Natural killer cell (primary cell): ENCODE results near the gene JADE1. TPM values are rescaled to one million over a fixed set of nuclear protein-coding genes. Genes with fewer than 3 reads are reported as not detected.

Experiments used
- ATAC-seq, 3 donors: fragments of 150-1000 bp in 2 of 3; fragments of 200-7000 bp in 1 of 3; cut with Tn5 transposase; 1 replicate in 1 of 3; 2 replicates in 2 of 3; pipeline ENCODE4 v1.10.0; 2021; ENCODE audit warnings: mild to moderate bottlenecking in 2 of 3, moderate library complexity in 2 of 3
- DNase-seq, 2 donors: peaks; one replicate each; pipeline versions ENCODE4 v3.0.0 to v3.0.0-alpha.2; 2013 to 2021; ENCODE audit warnings: mixed read lengths in 1 of 2
- H3K27ac ChIP-seq: one replicate; pipeline ENCODE4 v1.5.1; 2013; ENCODE audit warnings: mild to moderate bottlenecking, low read length
- H3K27me3 ChIP-seq: one replicate; pipeline ENCODE4 v1.6.1; 2013; ENCODE audit warnings: low read length; ENCODE audit not compliant: control insufficient read depth, insufficient read depth
- H3K36me3 ChIP-seq: one replicate; pipeline ENCODE4 v1.6.1; 2013; ENCODE audit warnings: low read length; ENCODE audit not compliant: control insufficient read depth, insufficient read depth
- H3K4me1 ChIP-seq: one replicate; pipeline ENCODE4 v1.6.1; 2013; ENCODE audit warnings: low read length; ENCODE audit not compliant: control insufficient read depth, insufficient read depth
- H3K4me3 ChIP-seq: one replicate; pipeline ENCODE4 v1.5.1; 2013; ENCODE audit warnings: low read length
- H3K9me3 ChIP-seq: one replicate; pipeline ENCODE4 v1.6.1; 2013; ENCODE audit warnings: low read length; ENCODE audit not compliant: control insufficient read depth, insufficient read depth
- H3K27ac Mint-ChIP-seq, 2 donors: one replicate each; pipeline ENCODE4 v1.8.0; 2022; ENCODE audit warnings: mild to moderate bottlenecking in 2 of 2, mixed read lengths in 2 of 2, moderate library complexity in 1 of 2
- H3K27me3 Mint-ChIP-seq, 2 donors: one replicate each; pipeline ENCODE4 v1.8.0; 2022; ENCODE audit warnings: low read depth in 2 of 2, mixed read lengths in 2 of 2
- H3K36me3 Mint-ChIP-seq: one replicate; pipeline ENCODE4 v1.8.0; 2022; ENCODE audit warnings: mixed read lengths
- H3K4me1 Mint-ChIP-seq, 2 donors: one replicate each; pipeline ENCODE4 v1.8.0; 2022; ENCODE audit warnings: mixed read lengths in 2 of 2
- H3K4me3 Mint-ChIP-seq: one replicate; pipeline ENCODE4 v1.8.0; 2022; ENCODE audit warnings: mild to moderate bottlenecking, moderate library complexity, mixed read lengths
- H3K9me3 Mint-ChIP-seq, 2 donors: one replicate each; pipeline ENCODE4 v1.8.0; 2022; ENCODE audit warnings: mixed read lengths in 2 of 2
- CTCF ChIP-seq: fragments of 200-600 bp; IDR thresholded peaks from one replicate; pipeline ENCODE4 v1.8.0; 2022; ENCODE audit warnings: antibody characterized with exemption
- WGBS: methylation state at CpG from one replicate; pipeline ENCODE4 v1.1.7; 2013; ENCODE audit warnings: missing lambda C conversion rate; ENCODE audit not compliant: insufficient coverage; 5-methylcytosine and 5-hydroxymethylcytosine counted together
- intact Hi-C: fragments of 100-400 bp; cut with micrococcal nuclease; formaldehyde crosslinking; loops from one replicate; pipeline ENCODE4 v1.14.2; 2022
- total RNA-seq, 4 donors: library from RNA; stranded (reverse); fragments of 120-200 nt in 1 of 4; gene quantifications; one replicate each; pipeline versions ENCODE4 v1.2.3 to v1.2.4, GENCODE V29; 2013 to 2022

Gene JADE1
- total RNA-seq, 3 donors from 2014 or later (not counting 1 experiment from before 2014, with no cell fraction given) = 48.9 to 55.8 (median 52.7) TPM

GRCh38 chr4:128782875-128783614, 26.5 kb upstream of the JADE1 start:
- ATAC-seq = no peak
- H3K27me3 ChIP-seq = no peaks in the 10 kb centered on the region
- peaks cover 4 to 6% of the 10 kb centered on the region in 2 donors for H3K27me3 Mint-ChIP-seq
- no peaks in the 10 kb centered on the region for H3K36me3 Mint-ChIP-seq
- no peaks in the 10 kb centered on the region for H3K9me3 Mint-ChIP-seq
- H3K4me3 ChIP-seq = no peak overlapping the region
- no peak for DNase-seq
- H3K9me3 ChIP-seq = no peaks in the 10 kb centered on the region
- H3K4me1 ChIP-seq = no peaks in the 10 kb centered on the region
- TF ChIP-seq CTCF = no peak
- intact Hi-C loops = loop anchor here (1.0 kb wide), 1 partner anchor 80 kb away; no protein-coding TSS in a partner anchor
- no peak overlapping the region for H3K27ac ChIP-seq
- WGBS = 83% methylated on average over 11 of the region's 12 CpGs
- H3K4me3 Mint-ChIP-seq = no peak overlapping the region
- H3K27ac Mint-ChIP-seq = no peak overlapping the region
- no peaks in the 10 kb centered on the region for H3K4me1 Mint-ChIP-seq
- H3K36me3 ChIP-seq = no peaks in the 10 kb centered on the region

- peaks cover 0 to 4% of the 10 kb centered on the region in 2 donors for H3K27me3 Mint-ChIP-seq
- no peaks in the 10 kb centered on the region for H3K36me3 Mint-ChIP-seq
- no peak overlapping the region for H3K27ac ChIP-seq
- no peak overlapping the region for H3K4me3 ChIP-seq
- no peaks in the 10 kb centered on the region for H3K27me3 ChIP-seq
- TF ChIP-seq CTCF = no peak
- H3K4me3 Mint-ChIP-seq = no peak overlapping the region
- H3K9me3 Mint-ChIP-seq = no peaks in the 10 kb centered on the region
- DNase-seq (no peak), ATAC-seq (no peak)
- H3K4me1 Mint-ChIP-seq = no peaks in the 10 kb centered on the region
- H3K9me3 ChIP-seq = no peaks in the 10 kb centered on the region
- intact Hi-C loops = no loop called here
- no peaks in the 10 kb centered on the region for H3K4me1 ChIP-seq
- no peaks in the 10 kb centered on the region for H3K36me3 ChIP-seq
- H3K27ac Mint-ChIP-seq = no peak overlapping the region
- 94% methylated on average over 18 of the region's 18 CpGs for WGBS
Observed at GRCh38 chr4:128787509-128788311, 21.8 kb upstream of the JADE1 start.

GRCh38 chr4:128793859-128794672, 15.4 kb upstream of the JADE1 start:
- Mint-ChIP-seq H3K27me3 (peaks cover 0 to 8% of the 10 kb centered on the region in 2 donors), H3K9me3 (no peaks in the 10 kb centered on the region), H3K4me3 (no peak overlapping the region), H3K36me3 (no peaks in the 10 kb centered on the region), H3K27ac (no peak overlapping the region), H3K4me1 (no peaks in the 10 kb centered on the region)
- intact Hi-C loops = no loop called here
- Histone ChIP-seq H3K36me3 (no peaks in the 10 kb centered on the region), H3K27me3 (no peaks in the 10 kb centered on the region), H3K9me3 (no peaks in the 10 kb centered on the region), H3K27ac (no peak overlapping the region), H3K4me1 (no peaks in the 10 kb centered on the region), H3K4me3 (no peak overlapping the region)
- 78% methylated on average over 6 of the region's 7 CpGs for WGBS
- DNase-seq = no peak
- no peak for ATAC-seq
- no peak for TF ChIP-seq CTCF
